ENCODE measurements around the gene SLC45A1. TPM values are rescaled to one million over a fixed set of nuclear protein-coding genes. Genes with fewer than 3 reads are reported as not detected.

The SLC45A1 gene
- total RNA-seq, 1 donor from 2014 or later = 2.2 TPM

GRCh38 chr1:8307628-8308027, 10.3 kb upstream of the SLC45A1 start:
- no peak for DNase-seq (ENCODE audit: extremely low read depth, low read depth, low spot score)

GRCh38 chr1:8311068-8311718, 6.7 kb upstream of the SLC45A1 start:
- DNase-seq (ENCODE audit: extremely low read depth, low read depth, low spot score) = no peak

GRCh38 chr1:8312235-8313218, 5.4 kb upstream of the SLC45A1 start:
- DNase-seq (ENCODE audit: extremely low read depth, low read depth, low spot score) = no peak

- DNase-seq (ENCODE audit: extremely low read depth, low read depth, low spot score) = no peak
Measured at GRCh38 chr1:8313231-8313630, 4.7 kb upstream of the SLC45A1 start.

GRCh38 chr1:8314346-8315280, 3.3 kb upstream of the SLC45A1 start:
- peak; percentile 20 for DNase-seq (ENCODE audit: extremely low read depth, low read depth, low spot score)

- no peak for DNase-seq (ENCODE audit: extremely low read depth, low read depth, low spot score)
Measured at GRCh38 chr1:8315573-8316475, 2.1 kb upstream of the SLC45A1 start.

- DNase-seq (ENCODE audit: extremely low read depth, low read depth, low spot score) = no peak
Measured at GRCh38 chr1:8318436-8318835, 522 bp downstream of the SLC45A1 start.

GRCh38 chr1:8321612-8322011, 3.7 kb downstream of the SLC45A1 start:
- no peak for DNase-seq (ENCODE audit: extremely low read depth, low read depth, low spot score)

- no peak for DNase-seq (ENCODE audit: extremely low read depth, low read depth, low spot score)
Measured at GRCh38 chr1:8323706-8324105, 5.8 kb downstream of the SLC45A1 start.

GRCh38 chr1:8324176-8324810, 6.4 kb downstream of the SLC45A1 start:
- DNase-seq (ENCODE audit: extremely low read depth, low read depth, low spot score) = no peak

GRCh38 chr1:8325771-8326170, 7.9 kb downstream of the SLC45A1 start:
- DNase-seq (ENCODE audit: extremely low read depth, low read depth, low spot score) = no peak

GRCh38 chr1:8326265-8326664, 8.4 kb downstream of the SLC45A1 start:
- no peak for DNase-seq (ENCODE audit: extremely low read depth, low read depth, low spot score)

- DNase-seq (ENCODE audit: extremely low read depth, low read depth, low spot score) = no peak
Measured at GRCh38 chr1:8328271-8328670, 10.4 kb downstream of the SLC45A1 start.

GRCh38 chr1:8329439-8329838, 11.5 kb downstream of the SLC45A1 start:
- DNase-seq (ENCODE audit: extremely low read depth, low read depth, low spot score) = no peak

- DNase-seq (ENCODE audit: extremely low read depth, low read depth, low spot score) = no peak
Measured at GRCh38 chr1:8329858-8330257, 11.9 kb downstream of the SLC45A1 start.

- DNase-seq (ENCODE audit: extremely low read depth, low read depth, low spot score) = no peak
Measured at GRCh38 chr1:8330271-8331125, 12.6 kb downstream of the SLC45A1 start.

- no peak for DNase-seq (ENCODE audit: extremely low read depth, low read depth, low spot score)
Measured at GRCh38 chr1:8332806-8333205, 14.9 kb downstream of the SLC45A1 start.

- no peak for DNase-seq (ENCODE audit: extremely low read depth, low read depth, low spot score)
Measured at GRCh38 chr1:8333246-8333987, 15.5 kb downstream of the SLC45A1 start.

Data from glomerular endothelial cell (primary cell).